ENCODE measurements around the gene MBD5.

Gene MBD5

GRCh38 chr2:148063633-148064032 is 42.7 kb downstream of the MBD5 start:
- Histone ChIP-seq H3K27ac (ENCODE audit: low read length) (no peak overlapping the region), H3K4me1 (ENCODE audit: control insufficient read depth, low read depth, low read length) (peaks cover under 1% of the 10 kb centered on the region), H3K4me3 (ENCODE audit: low read length) (no peak overlapping the region), H3K9me3 (ENCODE audit: control insufficient read depth, low read depth, low read length) (no peaks in the 10 kb centered on the region), H3K9ac (ENCODE audit: low read length) (no peak overlapping the region), H3K36me3 (ENCODE audit: control insufficient read depth, low read depth, low read length) (no peaks in the 10 kb centered on the region), H3K27me3 (ENCODE audit: control insufficient read depth, insufficient read depth, low read length) (no peaks in the 10 kb centered on the region)

- Histone ChIP-seq H3K9ac (ENCODE audit: low read length) (no peak overlapping the region), H3K4me1 (ENCODE audit: control insufficient read depth, low read depth, low read length) (no peaks in the 10 kb centered on the region), H3K27me3 (ENCODE audit: control insufficient read depth, insufficient read depth, low read length) (no peaks in the 10 kb centered on the region), H3K4me3 (ENCODE audit: low read length) (no peak overlapping the region), H3K36me3 (ENCODE audit: control insufficient read depth, low read depth, low read length) (no peaks in the 10 kb centered on the region), H3K9me3 (ENCODE audit: control insufficient read depth, low read depth, low read length) (no peaks in the 10 kb centered on the region), H3K27ac (ENCODE audit: low read length) (no peak overlapping the region)
Measured at GRCh38 chr2:148065936-148066335, 45.0 kb downstream of the MBD5 start.

- H3K36me3 ChIP-seq (ENCODE audit: control insufficient read depth, low read depth, low read length): no peaks in the 10 kb centered on the region
- no peaks in the 10 kb centered on the region for H3K27me3 ChIP-seq (ENCODE audit: control insufficient read depth, insufficient read depth, low read length)
- no peak overlapping the region for H3K9ac ChIP-seq (ENCODE audit: low read length)
- H3K27ac ChIP-seq (ENCODE audit: low read length): no peak overlapping the region
- no peaks in the 10 kb centered on the region for H3K4me1 ChIP-seq (ENCODE audit: control insufficient read depth, low read depth, low read length)
- H3K4me3 ChIP-seq (ENCODE audit: low read length): no peak overlapping the region
- H3K9me3 ChIP-seq (ENCODE audit: control insufficient read depth, low read depth, low read length): no peaks in the 10 kb centered on the region
Measured at GRCh38 chr2:148067801-148068200, 46.9 kb downstream of the MBD5 start.

GRCh38 chr2:148071351-148071750 is 50.5 kb downstream of the MBD5 start:
- Histone ChIP-seq H3K27me3 (ENCODE audit: control insufficient read depth, insufficient read depth, low read length) (no peaks in the 10 kb centered on the region), H3K9me3 (ENCODE audit: control insufficient read depth, low read depth, low read length) (no peaks in the 10 kb centered on the region), H3K4me1 (ENCODE audit: control insufficient read depth, low read depth, low read length) (no peaks in the 10 kb centered on the region), H3K9ac (ENCODE audit: low read length) (no peak overlapping the region), H3K27ac (ENCODE audit: low read length) (no peak overlapping the region), H3K36me3 (ENCODE audit: control insufficient read depth, low read depth, low read length) (no peaks in the 10 kb centered on the region), H3K4me3 (ENCODE audit: low read length) (no peak overlapping the region)

- Histone ChIP-seq H3K4me1 (ENCODE audit: control insufficient read depth, low read depth, low read length) (no peaks in the 10 kb centered on the region), H3K27ac (ENCODE audit: low read length) (no peak overlapping the region), H3K9me3 (ENCODE audit: control insufficient read depth, low read depth, low read length) (no peaks in the 10 kb centered on the region), H3K36me3 (ENCODE audit: control insufficient read depth, low read depth, low read length) (no peaks in the 10 kb centered on the region), H3K9ac (ENCODE audit: low read length) (no peak overlapping the region), H3K4me3 (ENCODE audit: low read length) (no peak overlapping the region), H3K27me3 (ENCODE audit: control insufficient read depth, insufficient read depth, low read length) (no peaks in the 10 kb centered on the region)
Measured at GRCh38 chr2:148096012-148096411, 75.1 kb downstream of the MBD5 start.

- H3K4me3 ChIP-seq (ENCODE audit: low read length): no peak overlapping the region
- H3K27ac ChIP-seq (ENCODE audit: low read length): no peak overlapping the region
- no peaks in the 10 kb centered on the region for H3K36me3 ChIP-seq (ENCODE audit: control insufficient read depth, low read depth, low read length)
- no peaks in the 10 kb centered on the region for H3K27me3 ChIP-seq (ENCODE audit: control insufficient read depth, insufficient read depth, low read length)
- H3K9ac ChIP-seq (ENCODE audit: low read length): no peak overlapping the region
- H3K4me1 ChIP-seq (ENCODE audit: control insufficient read depth, low read depth, low read length): peaks cover 6% of the 10 kb centered on the region
- H3K9me3 ChIP-seq (ENCODE audit: control insufficient read depth, low read depth, low read length): no peaks in the 10 kb centered on the region
Measured at GRCh38 chr2:148102641-148103040, 81.8 kb downstream of the MBD5 start.

- Histone ChIP-seq H3K36me3 (ENCODE audit: control insufficient read depth, low read depth, low read length) (no peaks in the 10 kb centered on the region), H3K9ac (ENCODE audit: low read length) (no peak overlapping the region), H3K4me1 (ENCODE audit: control insufficient read depth, low read depth, low read length) (peaks cover 6% of the 10 kb centered on the region), H3K27ac (ENCODE audit: low read length) (no peak overlapping the region), H3K27me3 (ENCODE audit: control insufficient read depth, insufficient read depth, low read length) (no peaks in the 10 kb centered on the region), H3K4me3 (ENCODE audit: low read length) (no peak overlapping the region), H3K9me3 (ENCODE audit: control insufficient read depth, low read depth, low read length) (no peaks in the 10 kb centered on the region)
Measured at GRCh38 chr2:148103946-148104345, 83.1 kb downstream of the MBD5 start.

- Histone ChIP-seq H3K36me3 (ENCODE audit: control insufficient read depth, low read depth, low read length) (no peaks in the 10 kb centered on the region), H3K27me3 (ENCODE audit: control insufficient read depth, insufficient read depth, low read length) (no peaks in the 10 kb centered on the region), H3K9ac (ENCODE audit: low read length) (no peak overlapping the region), H3K4me1 (ENCODE audit: control insufficient read depth, low read depth, low read length) (peaks cover 6% of the 10 kb centered on the region), H3K27ac (ENCODE audit: low read length) (no peak overlapping the region), H3K9me3 (ENCODE audit: control insufficient read depth, low read depth, low read length) (no peaks in the 10 kb centered on the region), H3K4me3 (ENCODE audit: low read length) (no peak overlapping the region)
Measured at GRCh38 chr2:148106331-148106730, 85.4 kb downstream of the MBD5 start.

GRCh38 chr2:148108385-148108784 is 87.5 kb downstream of the MBD5 start:
- Histone ChIP-seq H3K4me1 (ENCODE audit: control insufficient read depth, low read depth, low read length) (peaks cover 6% of the 10 kb centered on the region), H3K27me3 (ENCODE audit: control insufficient read depth, insufficient read depth, low read length) (no peaks in the 10 kb centered on the region), H3K9ac (ENCODE audit: low read length) (no peak overlapping the region), H3K4me3 (ENCODE audit: low read length) (no peak overlapping the region), H3K27ac (ENCODE audit: low read length) (no peak overlapping the region), H3K9me3 (ENCODE audit: control insufficient read depth, low read depth, low read length) (no peaks in the 10 kb centered on the region), H3K36me3 (ENCODE audit: control insufficient read depth, low read depth, low read length) (no peaks in the 10 kb centered on the region)

- H3K27me3 ChIP-seq (ENCODE audit: control insufficient read depth, insufficient read depth, low read length): no peaks in the 10 kb centered on the region
- H3K9ac ChIP-seq (ENCODE audit: low read length): no peak overlapping the region
- H3K36me3 ChIP-seq (ENCODE audit: control insufficient read depth, low read depth, low read length): no peaks in the 10 kb centered on the region
- no peak overlapping the region for H3K4me3 ChIP-seq (ENCODE audit: low read length)
- no peaks in the 10 kb centered on the region for H3K9me3 ChIP-seq (ENCODE audit: control insufficient read depth, low read depth, low read length)
- no peak overlapping the region for H3K27ac ChIP-seq (ENCODE audit: low read length)
- H3K4me1 ChIP-seq (ENCODE audit: control insufficient read depth, low read depth, low read length): no peaks in the 10 kb centered on the region
Measured at GRCh38 chr2:148110184-148110583, 89.3 kb downstream of the MBD5 start.

GRCh38 chr2:148122788-148123187 is 101.9 kb downstream of the MBD5 start:
- no peak overlapping the region for H3K27ac ChIP-seq (ENCODE audit: low read length)
- H3K9ac ChIP-seq (ENCODE audit: low read length): no peak overlapping the region
- no peaks in the 10 kb centered on the region for H3K27me3 ChIP-seq (ENCODE audit: control insufficient read depth, insufficient read depth, low read length)
- H3K9me3 ChIP-seq (ENCODE audit: control insufficient read depth, low read depth, low read length): no peaks in the 10 kb centered on the region
- no peak overlapping the region for H3K4me3 ChIP-seq (ENCODE audit: low read length)
- H3K36me3 ChIP-seq (ENCODE audit: control insufficient read depth, low read depth, low read length): no peaks in the 10 kb centered on the region
- H3K4me1 ChIP-seq (ENCODE audit: control insufficient read depth, low read depth, low read length): no peaks in the 10 kb centered on the region

GRCh38 chr2:148124271-148124670 is 103.4 kb downstream of the MBD5 start:
- no peaks in the 10 kb centered on the region for H3K27me3 ChIP-seq (ENCODE audit: control insufficient read depth, insufficient read depth, low read length)
- H3K4me3 ChIP-seq (ENCODE audit: low read length): no peak overlapping the region
- no peak overlapping the region for H3K9ac ChIP-seq (ENCODE audit: low read length)
- H3K9me3 ChIP-seq (ENCODE audit: control insufficient read depth, low read depth, low read length): no peaks in the 10 kb centered on the region
- no peaks in the 10 kb centered on the region for H3K36me3 ChIP-seq (ENCODE audit: control insufficient read depth, low read depth, low read length)
- H3K4me1 ChIP-seq (ENCODE audit: control insufficient read depth, low read depth, low read length): no peaks in the 10 kb centered on the region
- no peak overlapping the region for H3K27ac ChIP-seq (ENCODE audit: low read length)
